Osteoblast (primary cell): ENCODE measurements around the gene TTLL9. TPM values are rescaled to one million over a fixed set of nuclear protein-coding genes. Genes with fewer than 3 reads are reported as not detected.
A peak's percentile ranks its signal among the peaks of the same experiment; 100 is the strongest.

ENCODE experiments used
- DNase-seq: peaks from one replicate; pipeline ENCODE4 v3.0.0; 2011; ENCODE audit warnings: low spot score, mixed read lengths; ENCODE audit not compliant: insufficient read length; ENCODE audit errors: missing footprints
- H2AFZ ChIP-seq: 2 replicates; pipeline ENCODE4 v1.6.0; 2011; ENCODE audit warnings: mild to moderate bottlenecking, low read length
- H3K27ac ChIP-seq: 2 replicates; pipeline ENCODE4 v1.5.1; 2011; ENCODE audit warnings: mild to moderate bottlenecking, low read depth, low read length, moderate library complexity
- H3K27me3 ChIP-seq: 2 replicates; pipeline ENCODE4 v1.6.0; 2012; ENCODE audit warnings: mild to moderate bottlenecking, control low read depth, inconsistent platforms, low read length, moderate library complexity; ENCODE audit not compliant: insufficient read depth
- H3K36me3 ChIP-seq: 2 replicates; pipeline ENCODE4 v1.5.1; 2011; ENCODE audit warnings: mild to moderate bottlenecking, low read length, control low read depth, moderate library complexity; ENCODE audit not compliant: insufficient read depth
- H3K4me1 ChIP-seq: 2 replicates; pipeline ENCODE4 v1.5.1; 2011; ENCODE audit warnings: mild to moderate bottlenecking, low read length, control low read depth, moderate library complexity; ENCODE audit not compliant: insufficient read depth
- H3K4me2 ChIP-seq: 2 replicates; pipeline ENCODE4 v1.6.0; 2011; ENCODE audit warnings: mild to moderate bottlenecking, low read length; ENCODE audit not compliant: insufficient read depth
- H3K4me3 ChIP-seq: fragments of 200-600 bp; sonication (generic); 3 replicates; pipeline ENCODE4 v1.5.1; 2012; ENCODE audit warnings: mild to moderate bottlenecking, low read length, inconsistent platforms; ENCODE audit not compliant: insufficient read depth
- H3K79me2 ChIP-seq: 2 replicates; pipeline ENCODE4 v1.6.0; 2012; ENCODE audit warnings: mild to moderate bottlenecking, low read length, control low read depth, inconsistent platforms; ENCODE audit not compliant: insufficient read depth
- H3K9me3 ChIP-seq: 2 replicates; pipeline ENCODE4 v1.5.1; 2011; ENCODE audit warnings: low read depth, low read length, control low read depth
- H4K20me1 ChIP-seq: 2 replicates; pipeline ENCODE4 v1.6.0; 2012; ENCODE audit warnings: mild to moderate bottlenecking, low read length, control low read depth; ENCODE audit not compliant: insufficient read depth
- total RNA-seq: library from RNA; depleted of rRNA; stranded (reverse); fragments of >200 nt; gene quantifications from 2 replicates; pipeline ENCODE4 v1.2.3, GENCODE V29; 2012
- TF ChIP-seq, protein P1 (sequence below): IDR thresholded peaks from 2 replicates; pipeline ENCODE4 v1.5.1; 2011; ENCODE audit warnings: mild to moderate bottlenecking, low read depth, low read length, moderate library complexity; ENCODE audit errors: extremely low read depth

The TTLL9 gene
- total RNA-seq, 1 donor, result 0.72 TPM

DNA sequence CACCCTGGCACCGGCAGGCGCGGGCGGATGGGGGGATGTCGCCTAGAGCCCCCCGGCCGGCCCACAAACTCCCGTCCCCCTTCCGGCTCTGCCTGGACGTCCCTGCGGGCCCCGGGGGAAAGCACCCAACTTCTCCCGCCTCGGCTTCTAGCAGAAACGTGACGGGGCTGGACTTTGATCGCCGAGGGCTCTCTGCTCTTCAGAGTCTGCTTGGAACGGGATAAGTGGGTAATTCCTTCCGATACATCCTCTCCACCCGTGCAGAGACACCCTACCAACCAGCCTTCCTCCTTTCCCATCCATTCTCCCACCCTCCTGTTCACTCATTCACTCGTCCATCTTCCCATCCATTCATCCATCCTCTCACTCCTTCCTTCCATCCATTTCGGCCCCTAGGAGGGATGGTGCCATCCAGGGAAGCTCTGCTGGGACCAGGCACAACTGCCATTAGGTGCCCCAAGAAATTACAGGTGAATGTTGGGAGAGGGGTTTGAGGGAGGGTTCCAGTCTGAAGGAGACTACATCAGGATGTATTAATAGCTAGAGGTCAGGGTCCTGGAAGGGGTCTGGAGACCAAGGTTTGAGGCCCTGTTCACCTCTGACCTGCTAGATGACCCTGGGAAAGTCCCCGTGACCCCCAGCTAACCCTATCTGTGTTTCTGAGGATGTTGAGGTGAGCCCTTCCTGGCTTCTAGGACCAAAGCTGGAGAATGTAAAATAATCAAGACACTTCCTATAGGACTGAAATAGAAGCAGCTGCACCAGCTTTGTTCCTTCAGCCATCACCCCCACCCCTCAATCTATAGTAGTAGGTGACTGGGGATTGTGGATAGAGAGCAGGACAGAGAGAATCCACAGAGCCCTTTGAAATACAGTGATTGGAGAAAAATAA lies 538 bp downstream of the TTLL9 start:
- H3K27ac ChIP-seq, result no peak overlapping the region
- H3K4me3 ChIP-seq, result peak overlapping the region; percentile 68
- H3K36me3 ChIP-seq, result no peaks in the 10 kb centered on the region
- H2AFZ ChIP-seq, result no peak overlapping the region
- TF ChIP-seq, protein P1, sequence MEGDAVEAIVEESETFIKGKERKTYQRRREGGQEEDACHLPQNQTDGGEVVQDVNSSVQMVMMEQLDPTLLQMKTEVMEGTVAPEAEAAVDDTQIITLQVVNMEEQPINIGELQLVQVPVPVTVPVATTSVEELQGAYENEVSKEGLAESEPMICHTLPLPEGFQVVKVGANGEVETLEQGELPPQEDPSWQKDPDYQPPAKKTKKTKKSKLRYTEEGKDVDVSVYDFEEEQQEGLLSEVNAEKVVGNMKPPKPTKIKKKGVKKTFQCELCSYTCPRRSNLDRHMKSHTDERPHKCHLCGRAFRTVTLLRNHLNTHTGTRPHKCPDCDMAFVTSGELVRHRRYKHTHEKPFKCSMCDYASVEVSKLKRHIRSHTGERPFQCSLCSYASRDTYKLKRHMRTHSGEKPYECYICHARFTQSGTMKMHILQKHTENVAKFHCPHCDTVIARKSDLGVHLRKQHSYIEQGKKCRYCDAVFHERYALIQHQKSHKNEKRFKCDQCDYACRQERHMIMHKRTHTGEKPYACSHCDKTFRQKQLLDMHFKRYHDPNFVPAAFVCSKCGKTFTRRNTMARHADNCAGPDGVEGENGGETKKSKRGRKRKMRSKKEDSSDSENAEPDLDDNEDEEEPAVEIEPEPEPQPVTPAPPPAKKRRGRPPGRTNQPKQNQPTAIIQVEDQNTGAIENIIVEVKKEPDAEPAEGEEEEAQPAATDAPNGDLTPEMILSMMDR, result no peak
- H3K4me1 ChIP-seq, result peaks cover 3% of the 10 kb centered on the region
- H3K27me3 ChIP-seq, result peaks cover 42% of the 10 kb centered on the region
- H3K79me2 ChIP-seq, result no peaks in the 10 kb centered on the region
- no peak for DNase-seq
- peak overlapping the region; percentile 88 for H3K4me2 ChIP-seq
- H3K9me3 ChIP-seq, result no peaks in the 10 kb centered on the region
- peaks cover 3% of the 10 kb centered on the region for H4K20me1 ChIP-seq

DNA sequence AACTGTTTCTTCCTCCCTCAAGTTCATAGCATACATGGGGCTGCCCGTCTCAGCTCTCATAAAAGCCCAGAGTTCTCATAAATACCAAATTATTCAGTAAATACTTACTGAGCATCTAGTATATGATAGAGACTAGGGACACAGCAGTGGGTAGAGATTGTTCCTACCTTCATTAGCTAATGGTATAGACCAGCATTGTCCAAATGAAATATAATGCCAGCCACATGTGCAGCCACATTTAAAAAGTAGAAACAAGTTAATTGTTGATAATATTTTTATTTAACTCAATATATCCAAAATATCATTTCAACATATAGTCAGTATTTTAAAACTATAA lies 1.2 kb downstream of the TTLL9 start:
- Histone ChIP-seq H2AFZ (no peak overlapping the region), H3K4me3 (no peak overlapping the region), H3K4me2 (no peak overlapping the region), H3K9me3 (no peaks in the 10 kb centered on the region), H3K27me3 (peaks cover 42% of the 10 kb centered on the region), H4K20me1 (peaks cover 3% of the 10 kb centered on the region), H3K4me1 (peaks cover 3% of the 10 kb centered on the region), H3K36me3 (no peaks in the 10 kb centered on the region), H3K27ac (no peak overlapping the region), H3K79me2 (no peaks in the 10 kb centered on the region)
- TF ChIP-seq, protein P1, result no peak
- DNase-seq, result no peak

DNA sequence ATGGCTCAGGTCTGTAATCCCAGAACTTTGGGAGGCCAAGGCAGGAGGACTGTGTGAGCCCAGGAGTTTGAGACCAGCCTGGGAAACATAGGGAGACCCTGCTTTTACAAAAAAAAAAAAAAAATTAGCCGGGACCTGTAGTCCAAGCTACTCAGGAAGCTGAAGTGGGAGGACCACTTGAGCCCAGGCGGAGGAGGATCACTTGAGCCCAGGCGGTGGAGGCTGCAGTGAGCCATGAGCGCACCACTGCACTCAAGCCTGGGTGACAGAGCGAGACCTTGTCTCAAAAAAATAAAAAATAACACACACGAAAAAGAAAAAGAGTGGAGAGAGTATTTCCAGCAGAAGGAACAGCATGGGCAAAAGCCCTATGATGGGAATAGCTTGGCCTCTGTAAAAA lies 2.0 kb downstream of the TTLL9 start:
- Histone ChIP-seq H3K36me3 (no peaks in the 10 kb centered on the region), H3K27ac (no peak overlapping the region), H3K4me3 (no peak overlapping the region), H3K79me2 (no peaks in the 10 kb centered on the region), H3K9me3 (no peaks in the 10 kb centered on the region), H4K20me1 (peaks cover 3% of the 10 kb centered on the region), H2AFZ (no peak overlapping the region), H3K4me2 (no peak overlapping the region), H3K27me3 (peaks cover 42% of the 10 kb centered on the region), H3K4me1 (peaks cover 3% of the 10 kb centered on the region)
- no peak for DNase-seq
- TF ChIP-seq, protein P1, result no peak

DNA sequence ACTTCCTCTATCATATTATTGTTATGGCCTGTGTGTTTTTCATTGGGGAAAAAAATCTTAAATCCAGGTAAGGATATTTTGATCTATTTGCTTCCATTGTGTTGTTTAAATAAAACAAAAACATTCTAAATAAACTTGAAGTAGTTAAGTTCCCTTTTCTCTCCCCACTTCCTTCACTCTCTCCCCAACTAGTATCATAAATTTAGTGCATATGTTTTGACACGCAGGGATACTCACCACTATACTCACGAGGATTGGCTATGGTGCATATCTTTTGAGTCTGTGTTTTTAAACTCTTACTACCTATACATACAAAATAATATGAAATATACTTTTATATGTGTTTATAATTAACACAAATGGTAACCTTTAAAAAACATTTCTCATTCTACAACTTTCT lies 5.2 kb downstream of the TTLL9 start:
- H3K4me1 ChIP-seq, result peaks cover 4% of the 10 kb centered on the region
- no peak overlapping the region for H2AFZ ChIP-seq
- H3K36me3 ChIP-seq, result no peaks in the 10 kb centered on the region
- H3K4me3 ChIP-seq, result no peak overlapping the region
- TF ChIP-seq, protein P1, result no peak
- DNase-seq, result no peak
- no peaks in the 10 kb centered on the region for H3K9me3 ChIP-seq
- no peaks in the 10 kb centered on the region for H4K20me1 ChIP-seq
- no peaks in the 10 kb centered on the region for H3K79me2 ChIP-seq
- no peak overlapping the region for H3K27ac ChIP-seq
- no peak overlapping the region for H3K4me2 ChIP-seq
- peaks cover 33% of the 10 kb centered on the region for H3K27me3 ChIP-seq
